Fibroblast of lung (primary cell): Measurements from ENCODE around the gene CYSTM1. TPM values are rescaled to one million over a fixed set of nuclear protein-coding genes. Genes with fewer than 3 reads are reported as not detected.

Source experiments
- DNase-seq, 2 donors: peaks; one replicate each; pipeline versions ENCODE4 v3.0.0 to v3.0.0-alpha.2; 2010; ENCODE audit warnings: low read depth in 2 of 2
- H2AFZ ChIP-seq: 2 replicates; pipeline ENCODE4 v1.5.1; 2012; ENCODE audit warnings: low read length, control low read depth, inconsistent platforms
- H3K27ac ChIP-seq: 2 replicates; pipeline ENCODE4 v1.5.1; 2011; ENCODE audit warnings: low read length, control low read depth; ENCODE audit not compliant: insufficient read depth
- H3K27me3 ChIP-seq: 2 replicates; pipeline ENCODE4 v1.5.1; 2011; ENCODE audit warnings: mild to moderate bottlenecking, low read length; ENCODE audit not compliant: control insufficient read depth, insufficient read depth
- H3K36me3 ChIP-seq: 2 replicates; pipeline ENCODE4 v1.5.1; 2011; ENCODE audit warnings: low read length; ENCODE audit not compliant: control insufficient read depth, insufficient read depth
- H3K4me1 ChIP-seq: 2 replicates; pipeline ENCODE4 v1.5.1; 2011; ENCODE audit warnings: low read length; ENCODE audit not compliant: control insufficient read depth, insufficient read depth; ENCODE audit errors: extremely low read depth
- H3K4me2 ChIP-seq: 2 replicates; pipeline ENCODE4 v1.5.1; 2011; ENCODE audit warnings: low read length, control low read depth; ENCODE audit not compliant: insufficient read depth; ENCODE audit errors: extremely low read depth
- H3K4me3 ChIP-seq, 4 experiments: fragments of 200-600 bp in 1 of 4; sonication (generic) in 1 of 4; replicated peaks in 1 of 4; 2 replicates each; pipeline ENCODE4 v1.5.1; 2011 to 2016; ENCODE audit warnings: low read length in 4 of 4, low read depth in 3 of 4, mild to moderate bottlenecking in 3 of 4, control low read depth in 2 of 4, inconsistent platforms in 1 of 4, mixed read lengths in 1 of 4; ENCODE audit not compliant: insufficient read depth in 1 of 4; ENCODE audit errors: control extremely low read depth in 1 of 4
- H3K79me2 ChIP-seq: 2 replicates; pipeline ENCODE4 v1.5.1; 2012; ENCODE audit warnings: mild to moderate bottlenecking, low read length, inconsistent platforms; ENCODE audit not compliant: control insufficient read depth, insufficient read depth
- H3K9ac ChIP-seq: 2 replicates; pipeline ENCODE4 v1.5.1; 2011; ENCODE audit warnings: mild to moderate bottlenecking, low read length, control low read depth; ENCODE audit not compliant: insufficient read depth
- H3K9me3 ChIP-seq: 2 replicates; pipeline ENCODE4 v1.5.1; 2012; ENCODE audit warnings: low read depth, low read length; ENCODE audit not compliant: control insufficient read depth, insufficient read depth
- H4K20me1 ChIP-seq: 2 replicates; pipeline ENCODE4 v1.5.1; 2011; ENCODE audit warnings: low read length; ENCODE audit not compliant: control insufficient read depth, insufficient read depth; ENCODE audit errors: extremely low read depth
- EZH2 ChIP-seq: IDR thresholded peaks from 2 replicates; pipeline ENCODE4 v1.5.1; 2012; ENCODE audit warnings: low read length, control low read depth, mild to moderate bottlenecking; ENCODE audit errors: missing control alignments
- polyA plus RNA-seq, 2 donors: library from polyadenylated mRNA; depleted of rRNA in 1 of 2; stranded (reverse) in 1 of 2; unstranded in 1 of 2; fragments of >200 nt; gene quantifications; 2 replicates each; pipeline ENCODE4 v1.2.1, GENCODE V29; 2011 to 2012; ENCODE audit warnings: missing spikeins in 1 of 2
- total RNA-seq: library from RNA; depleted of rRNA; stranded (reverse); fragments of >200 nt; gene quantifications from 2 replicates; pipeline ENCODE4 v1.2.1, GENCODE V29; 2014
- TF ChIP-seq, protein P1 (sequence below), 2 donors: IDR thresholded peaks in 1 of 2; conservative IDR thresholded peaks in 1 of 2; 1 replicate in 1 of 2; 2 replicates in 1 of 2; pipeline ENCODE4 v1.5.1; 2011 to 2012; ENCODE audit warnings: low read length in 2 of 2, control low read depth in 1 of 2, inconsistent platforms in 1 of 2, low read depth in 1 of 2, mild to moderate bottlenecking in 1 of 2

The CYSTM1 gene
- total and polyA plus RNA-seq, 2 donors (not counting 1 experiment from before 2014, with no cell fraction given): 24.3 to 35.8 TPM

GRCh38 chr5:140178086-140178410 is 3.1 kb downstream of the CYSTM1 start:
- Histone ChIP-seq H2AFZ (no peak overlapping the region), H3K79me2 (peaks cover 4% of the 10 kb centered on the region), H3K4me2 (no peak overlapping the region), H3K27me3 (no peaks in the 10 kb centered on the region), H3K9ac (no peak overlapping the region), H3K36me3 (no peaks in the 10 kb centered on the region), H3K27ac (no peak overlapping the region), H4K20me1 (no peaks in the 10 kb centered on the region), H3K9me3 (no peaks in the 10 kb centered on the region), H3K4me3 (no peak overlapping the region), H3K4me1 (peaks cover 9% of the 10 kb centered on the region)
- DNase-seq: no peak
- TF ChIP-seq EZH2: no peak
- TF ChIP-seq, protein P1, sequence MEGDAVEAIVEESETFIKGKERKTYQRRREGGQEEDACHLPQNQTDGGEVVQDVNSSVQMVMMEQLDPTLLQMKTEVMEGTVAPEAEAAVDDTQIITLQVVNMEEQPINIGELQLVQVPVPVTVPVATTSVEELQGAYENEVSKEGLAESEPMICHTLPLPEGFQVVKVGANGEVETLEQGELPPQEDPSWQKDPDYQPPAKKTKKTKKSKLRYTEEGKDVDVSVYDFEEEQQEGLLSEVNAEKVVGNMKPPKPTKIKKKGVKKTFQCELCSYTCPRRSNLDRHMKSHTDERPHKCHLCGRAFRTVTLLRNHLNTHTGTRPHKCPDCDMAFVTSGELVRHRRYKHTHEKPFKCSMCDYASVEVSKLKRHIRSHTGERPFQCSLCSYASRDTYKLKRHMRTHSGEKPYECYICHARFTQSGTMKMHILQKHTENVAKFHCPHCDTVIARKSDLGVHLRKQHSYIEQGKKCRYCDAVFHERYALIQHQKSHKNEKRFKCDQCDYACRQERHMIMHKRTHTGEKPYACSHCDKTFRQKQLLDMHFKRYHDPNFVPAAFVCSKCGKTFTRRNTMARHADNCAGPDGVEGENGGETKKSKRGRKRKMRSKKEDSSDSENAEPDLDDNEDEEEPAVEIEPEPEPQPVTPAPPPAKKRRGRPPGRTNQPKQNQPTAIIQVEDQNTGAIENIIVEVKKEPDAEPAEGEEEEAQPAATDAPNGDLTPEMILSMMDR (conservative IDR thresholded peaks at IDR 0.05 in 1 of 2, IDR thresholded peaks at IDR 0.05 in 1 of 2; ENCODE audit: low read depth in 1 of 2, low read length in 2 of 2): no peak

GRCh38 chr5:140178482-140179116 is 3.6 kb downstream of the CYSTM1 start:
- no peak for TF ChIP-seq EZH2
- TF ChIP-seq, protein P1 (conservative IDR thresholded peaks at IDR 0.05 in 1 of 2, IDR thresholded peaks at IDR 0.05 in 1 of 2; ENCODE audit: low read depth in 1 of 2, low read length in 2 of 2): no peak
- peaks cover 4% of the 10 kb centered on the region for H3K79me2 ChIP-seq

DNA sequence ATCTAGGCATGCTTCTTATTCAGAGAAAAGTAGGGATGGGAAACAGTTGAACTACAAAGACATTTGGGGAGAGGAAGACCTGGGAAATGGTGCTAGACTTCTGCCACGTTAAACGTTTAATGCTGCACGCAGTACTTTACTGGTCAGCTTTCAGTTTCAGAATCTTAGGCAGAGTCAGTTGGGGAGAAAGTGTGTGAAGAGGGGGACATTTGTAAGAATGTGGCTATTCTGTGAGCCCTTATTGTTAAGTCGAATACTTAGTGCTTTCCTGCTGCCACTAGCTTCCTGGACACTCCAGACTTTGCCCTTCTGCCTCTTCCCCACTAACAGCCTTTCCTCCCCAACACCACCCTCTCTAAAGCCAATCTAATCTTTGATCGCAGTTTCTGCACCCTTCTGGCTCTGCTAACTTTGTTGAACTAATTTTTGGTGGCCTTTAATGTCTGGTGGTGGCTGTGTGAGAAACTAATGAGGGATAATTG is 6.1 kb downstream of the CYSTM1 start:
- TF ChIP-seq, protein P1 (conservative IDR thresholded peaks at IDR 0.05 in 1 of 2, IDR thresholded peaks at IDR 0.05 in 1 of 2; ENCODE audit: low read depth in 1 of 2, low read length in 2 of 2): no peak
- no peak for TF ChIP-seq EZH2
- H3K9ac ChIP-seq: no peak overlapping the region
- no peaks in the 10 kb centered on the region for H3K27me3 ChIP-seq
- peaks cover under 1% of the 10 kb centered on the region for H3K79me2 ChIP-seq
- H3K4me2 ChIP-seq: peak overlapping the region; percentile 66
- no peaks in the 10 kb centered on the region for H3K36me3 ChIP-seq
- no peak for DNase-seq
- H2AFZ ChIP-seq: no peak overlapping the region
- H3K9me3 ChIP-seq: no peaks in the 10 kb centered on the region
- H3K4me3 ChIP-seq: no peak overlapping the region
- H3K27ac ChIP-seq: peak overlapping the region; percentile 6
- H3K4me1 ChIP-seq: peaks cover 13% of the 10 kb centered on the region
- no peaks in the 10 kb centered on the region for H4K20me1 ChIP-seq

More at GRCh38 chr5:140178482-140179116, 3.6 kb downstream of the CYSTM1 start:
- no peak overlapping the region for H3K9ac ChIP-seq
- no peak for DNase-seq
- no peaks in the 10 kb centered on the region for H4K20me1 ChIP-seq
- no peaks in the 10 kb centered on the region for H3K36me3 ChIP-seq
- H2AFZ ChIP-seq: no peak overlapping the region
- no peaks in the 10 kb centered on the region for H3K27me3 ChIP-seq
- H3K9me3 ChIP-seq: no peaks in the 10 kb centered on the region
- H3K4me3 ChIP-seq: no peak overlapping the region
- H3K4me2 ChIP-seq: no peak overlapping the region
- peaks cover 13% of the 10 kb centered on the region for H3K4me1 ChIP-seq
- no peak overlapping the region for H3K27ac ChIP-seq
